ENCODE results near the gene TYW5.

Gene TYW5

DNA sequence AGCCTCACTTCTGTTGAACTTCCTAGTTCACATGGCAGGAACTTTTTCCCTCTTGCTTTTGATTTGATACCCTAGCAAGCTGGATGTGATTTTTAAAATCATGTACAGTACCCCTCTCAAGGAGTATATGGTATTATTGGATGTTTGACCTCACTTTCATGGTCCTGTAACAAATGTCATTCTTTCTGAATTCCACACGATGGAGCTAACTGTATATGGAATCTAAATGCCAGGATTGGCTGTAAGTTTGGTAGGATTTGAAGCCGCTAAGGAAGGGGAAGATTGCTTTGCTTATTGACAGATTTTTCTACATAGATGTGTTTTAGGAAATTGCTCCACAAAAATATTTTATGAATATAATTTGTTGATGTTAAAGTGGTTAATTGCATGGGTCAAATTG, 18.4 kb upstream of the TYW5 start:
- no peak for DNase-seq (ENCODE audit: low read depth)

DNA sequence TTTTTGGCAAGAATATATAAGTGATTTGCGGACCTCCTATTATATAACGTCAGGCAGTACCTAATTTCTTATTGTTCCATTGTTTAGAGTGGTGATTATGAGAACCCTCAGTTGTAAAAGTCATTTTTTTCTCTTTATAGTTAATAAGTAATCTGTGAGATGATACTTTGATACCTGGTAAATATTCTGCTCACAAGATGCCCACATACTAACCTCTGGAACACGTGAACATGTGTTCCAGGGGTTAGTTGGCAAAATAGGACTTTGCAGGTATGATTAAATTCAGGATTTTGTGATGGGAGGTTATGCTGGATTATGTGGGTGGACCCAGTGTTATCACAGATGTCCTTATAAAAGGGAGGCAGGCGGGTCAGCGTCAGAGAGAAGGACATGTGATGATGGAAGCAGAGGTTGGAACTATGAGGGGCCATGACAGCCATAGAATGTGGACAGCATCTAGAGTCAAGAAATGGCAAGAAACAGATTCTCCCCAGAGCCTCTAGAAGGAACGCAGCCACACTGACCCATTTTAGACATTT, 16.9 kb upstream of the TYW5 start:
- no peak for DNase-seq (ENCODE audit: low read depth)

DNA sequence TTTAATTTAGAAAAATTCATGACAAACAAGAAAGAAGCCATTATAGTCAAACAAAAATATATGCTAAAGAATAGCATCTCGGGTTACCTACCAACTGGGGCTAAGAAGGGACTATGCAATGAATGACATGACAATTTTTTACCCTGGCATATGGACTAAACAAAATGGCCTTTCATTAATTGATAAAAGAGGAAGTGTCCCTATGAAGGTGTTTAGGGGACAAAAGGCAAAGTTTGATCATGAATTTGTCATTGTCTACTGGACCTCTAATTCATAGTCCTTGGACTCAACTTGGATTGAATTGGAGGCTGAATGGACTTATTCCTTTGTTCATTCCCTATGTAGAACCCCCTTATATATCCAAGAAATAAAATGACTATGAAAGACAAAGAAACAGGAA, 12.8 kb upstream of the TYW5 start:
- DNase-seq (ENCODE audit: low read depth) = no peak

DNA sequence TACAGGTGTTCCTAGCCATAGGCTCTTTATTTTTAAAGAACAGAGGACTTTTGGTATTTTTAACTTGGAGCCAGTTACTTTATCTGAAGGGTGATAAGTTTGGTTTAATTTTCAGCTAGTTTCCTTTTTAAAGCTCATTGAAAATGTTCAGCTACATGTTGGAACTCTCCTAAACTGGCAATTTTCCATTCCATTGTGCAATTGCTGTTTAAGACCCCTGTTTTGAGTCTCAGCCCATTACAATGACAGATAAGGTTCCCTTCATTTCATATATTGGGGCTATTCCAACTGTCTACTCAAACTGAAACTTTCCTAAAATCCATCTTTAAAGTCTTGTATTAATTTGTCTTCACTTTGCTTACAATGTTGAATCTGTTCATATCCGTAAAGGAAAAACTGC, 11.7 kb upstream of the TYW5 start:
- no peak for DNase-seq (ENCODE audit: low read depth)

DNA sequence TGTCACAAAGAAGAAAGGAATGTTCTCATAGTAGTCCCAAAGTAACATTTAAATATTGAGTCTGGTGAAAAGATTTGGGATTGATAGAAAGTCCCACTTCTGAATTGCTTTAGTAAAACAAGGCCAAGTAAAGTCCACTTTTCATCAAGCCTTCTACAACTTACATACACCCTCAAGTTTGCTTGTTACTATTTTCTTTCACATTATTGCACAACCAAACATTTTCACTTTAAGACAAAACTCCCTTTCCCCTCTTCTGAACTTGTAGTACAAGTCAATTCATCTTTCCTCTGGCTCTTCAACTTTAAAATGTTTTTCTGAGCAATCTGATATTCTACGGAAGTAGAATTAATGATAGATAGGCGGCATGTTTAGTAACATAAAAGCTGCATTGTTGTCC, 11.1 kb upstream of the TYW5 start:
- no peak for DNase-seq (ENCODE audit: low read depth)

DNA sequence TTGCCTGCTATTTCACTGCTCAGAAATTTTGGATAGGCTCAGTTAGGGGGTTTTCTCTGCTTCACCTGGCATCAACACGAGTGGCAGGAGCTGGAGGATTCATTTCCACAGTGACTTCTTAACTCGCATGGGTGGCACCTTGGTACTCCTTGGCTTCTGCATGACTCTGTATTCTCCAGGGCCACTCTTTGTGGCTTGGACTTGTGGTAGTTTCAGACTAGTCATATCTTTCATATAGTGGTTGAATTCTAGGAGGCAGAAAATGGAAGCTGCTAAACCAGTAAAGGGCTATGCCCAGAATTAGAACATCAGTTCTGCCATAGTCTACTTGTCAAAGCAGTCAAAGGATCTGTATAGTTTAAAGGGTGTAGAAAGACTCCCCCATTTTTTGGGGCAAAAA, 6.9 kb upstream of the TYW5 start:
- no peak for DNase-seq (ENCODE audit: low read depth)

DNA sequence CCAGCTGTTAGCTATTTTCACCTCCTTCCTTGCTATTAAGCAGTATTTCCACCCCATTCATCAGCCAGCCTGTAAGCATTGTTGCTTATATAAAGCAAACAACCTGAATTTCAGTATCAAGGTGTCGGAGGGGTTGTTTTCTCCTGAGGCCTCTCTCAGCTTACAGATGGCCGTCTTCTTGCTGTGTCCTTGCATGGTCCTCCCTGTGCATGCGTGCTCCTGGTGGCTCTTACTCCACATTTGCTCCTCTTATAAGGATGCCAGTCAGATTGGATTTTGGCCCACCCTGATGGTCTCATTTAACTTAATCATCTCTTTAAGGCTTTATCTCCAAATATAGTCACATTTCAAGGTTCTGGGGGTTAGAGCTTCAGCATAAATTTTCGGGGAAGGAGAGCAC, 2.7 kb upstream of the TYW5 start:
- DNase-seq (ENCODE audit: low read depth) = no peak

DNA sequence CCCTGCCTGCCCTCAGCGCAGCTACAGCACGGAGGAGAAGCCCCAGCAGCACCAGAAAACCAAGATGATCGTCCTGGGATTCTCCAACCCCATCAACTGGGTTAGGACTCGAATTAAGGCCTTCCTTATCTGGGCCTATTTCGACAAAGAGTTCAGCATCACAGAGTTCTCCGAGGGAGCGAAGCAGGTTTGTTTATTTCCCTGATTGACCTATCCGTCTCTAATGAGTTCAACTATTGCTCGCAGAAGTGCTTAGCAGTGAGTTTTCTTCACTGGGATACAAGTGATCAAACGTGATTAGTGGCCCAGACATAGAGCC, 730 bp upstream of the TYW5 start:
- DNase-seq (ENCODE audit: low read depth) = no peak

DNA sequence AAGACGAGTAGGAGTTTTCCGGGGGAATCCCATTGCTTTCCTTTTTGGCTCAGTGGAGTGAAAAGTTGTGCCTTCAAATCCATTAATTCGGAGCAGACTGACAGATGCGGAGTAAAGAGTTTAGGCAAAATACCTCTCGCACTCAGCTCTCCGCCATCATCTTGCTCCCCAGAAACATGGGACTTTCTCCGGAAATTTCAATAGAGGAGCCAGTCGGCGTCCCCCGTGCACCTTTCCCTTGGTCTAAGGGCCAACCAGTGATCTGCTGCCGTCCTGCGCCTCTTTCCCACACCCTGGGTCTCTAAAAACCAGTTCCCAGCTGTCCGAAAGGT, 318 bp downstream of the TYW5 start:
- DNase-seq (ENCODE audit: low read depth) = no peak

DNA sequence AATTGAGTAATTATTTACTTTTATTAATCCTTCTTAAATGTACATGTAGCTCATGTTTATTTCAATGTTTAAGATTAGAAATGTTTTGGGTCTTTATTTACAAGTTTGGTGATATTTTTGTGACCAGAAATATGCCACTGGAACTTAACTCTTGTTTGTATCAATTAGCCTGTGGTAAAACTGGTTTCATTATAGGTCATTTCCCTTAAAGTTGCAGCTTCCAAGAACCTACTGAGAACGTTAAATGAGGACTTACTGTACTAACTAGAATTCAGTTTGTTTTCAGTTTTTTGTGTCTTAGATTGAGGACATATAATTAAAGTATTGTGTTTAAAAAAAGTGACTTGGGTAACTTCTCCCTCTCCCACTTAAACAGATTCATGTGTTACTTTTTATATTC, 4.3 kb downstream of the TYW5 start:
- no peak for DNase-seq (ENCODE audit: low read depth)

DNA sequence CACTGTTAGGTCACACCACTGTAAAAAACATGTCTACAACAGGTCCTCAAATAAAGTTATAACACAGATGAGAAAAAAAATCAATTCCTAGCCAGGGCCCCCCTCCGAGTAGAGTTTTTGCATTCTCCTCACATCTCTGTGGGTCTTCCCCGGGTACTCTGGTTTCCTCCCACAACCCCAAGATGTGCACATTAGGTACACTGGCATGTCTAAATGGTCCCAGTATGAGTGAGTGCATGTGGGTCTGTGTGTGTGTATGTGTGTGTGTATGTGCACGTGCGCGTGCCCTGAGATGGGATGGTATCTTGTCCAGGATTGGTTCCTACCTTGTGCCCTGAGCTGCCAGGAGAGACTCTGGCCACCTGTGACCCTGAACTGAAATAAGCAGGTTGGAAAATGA, 4.9 kb downstream of the TYW5 start:
- no peak for DNase-seq (ENCODE audit: low read depth)

DNA sequence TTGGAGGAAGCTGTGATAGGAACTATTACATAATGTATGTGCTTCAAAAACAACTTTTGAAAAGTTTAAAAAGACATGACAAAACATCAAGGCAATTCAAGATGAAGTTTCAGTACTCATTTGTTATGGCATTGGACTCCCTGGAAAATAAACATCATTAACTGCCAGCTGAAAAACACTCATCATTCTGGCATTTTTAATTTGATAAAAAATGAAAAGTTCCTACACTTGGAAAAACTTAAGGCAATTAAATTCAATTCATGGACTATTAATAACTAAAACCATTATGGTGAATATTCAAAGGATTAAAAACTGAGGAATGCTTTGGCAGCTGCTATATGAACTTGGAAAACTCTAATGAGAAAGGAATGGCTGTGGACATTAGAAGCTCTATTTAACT, 8.5 kb downstream of the TYW5 start:
- DNase-seq (ENCODE audit: low read depth) = peak; percentile 8

DNA sequence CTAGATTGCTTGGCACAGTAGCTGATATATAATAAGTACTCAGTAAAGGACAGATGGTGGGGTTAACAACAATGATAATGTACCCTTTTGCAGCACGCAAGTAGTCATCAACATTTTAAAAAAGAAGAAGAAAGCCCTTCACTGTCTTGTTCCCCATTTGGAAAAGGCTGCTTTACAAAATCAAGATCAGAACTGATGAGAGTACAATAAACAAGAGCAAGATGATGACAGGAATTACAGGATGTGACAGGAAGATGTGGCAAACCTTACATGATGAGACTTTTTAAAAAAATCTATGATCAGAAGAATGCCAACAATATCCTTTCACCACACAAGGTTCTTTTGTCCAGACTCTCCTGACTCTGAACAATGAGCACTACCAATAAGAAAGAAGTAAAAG, 9.1 kb downstream of the TYW5 start:
- no peak for DNase-seq (ENCODE audit: low read depth)

DNA sequence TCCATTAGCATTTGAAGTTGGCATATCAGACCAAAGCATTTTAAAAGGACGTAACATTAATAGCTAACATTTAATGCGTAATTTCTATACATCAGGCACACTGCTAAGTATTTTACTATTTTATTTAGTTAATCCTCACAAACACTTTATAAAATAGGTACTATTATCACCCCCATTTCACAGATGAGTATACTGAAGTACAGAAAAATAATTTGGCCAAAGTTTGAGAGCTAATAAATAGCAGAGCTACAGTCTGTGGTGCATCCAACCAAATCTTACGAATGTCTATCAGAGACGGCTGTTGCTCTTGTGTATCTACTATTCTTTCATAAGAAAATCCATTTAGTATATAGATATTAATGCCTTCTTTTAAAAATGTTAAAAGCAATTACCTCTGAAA, 11.9 kb downstream of the TYW5 start:
- no peak for DNase-seq (ENCODE audit: low read depth)

DNA sequence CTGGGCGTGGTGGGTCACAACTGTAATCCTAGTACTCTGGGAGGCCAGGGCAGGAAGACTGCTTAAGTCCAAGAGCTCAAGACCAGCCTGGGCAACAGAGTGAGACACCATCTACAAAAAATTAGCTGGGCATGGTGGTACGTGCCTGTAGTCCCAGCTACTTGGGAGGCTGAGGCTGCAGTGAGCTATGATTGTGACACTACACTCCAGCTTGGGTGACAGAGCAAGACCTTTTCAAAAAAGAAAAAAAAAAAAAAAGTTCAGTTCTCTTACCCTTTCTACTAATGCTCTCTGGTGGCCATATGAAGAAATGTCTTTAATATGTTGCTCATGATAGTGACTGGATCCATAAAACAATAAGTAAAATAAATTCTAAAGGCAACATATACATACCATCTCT, 14.9 kb downstream of the TYW5 start:
- peak; percentile 13 for DNase-seq (ENCODE audit: low read depth)

DNA sequence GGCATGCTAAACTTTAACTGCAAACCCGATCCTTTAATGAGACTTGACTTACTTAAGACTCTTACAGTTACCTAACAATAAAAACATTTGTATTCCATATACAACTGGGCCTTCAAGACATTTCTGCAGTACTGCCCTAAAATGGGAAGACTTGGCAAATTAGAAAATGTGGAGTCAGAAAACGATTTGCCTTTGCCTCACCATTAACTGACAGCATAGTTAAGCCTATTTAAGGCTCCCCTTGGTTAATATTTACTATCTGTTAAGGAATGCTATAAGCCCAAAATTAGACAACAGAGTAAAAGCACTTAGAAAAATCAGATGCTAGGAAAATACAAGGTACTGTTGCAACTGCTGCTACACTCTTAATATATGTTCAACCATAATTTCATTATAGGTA, 18.7 kb downstream of the TYW5 start:
- DNase-seq (ENCODE audit: low read depth) = no peak

DNA sequence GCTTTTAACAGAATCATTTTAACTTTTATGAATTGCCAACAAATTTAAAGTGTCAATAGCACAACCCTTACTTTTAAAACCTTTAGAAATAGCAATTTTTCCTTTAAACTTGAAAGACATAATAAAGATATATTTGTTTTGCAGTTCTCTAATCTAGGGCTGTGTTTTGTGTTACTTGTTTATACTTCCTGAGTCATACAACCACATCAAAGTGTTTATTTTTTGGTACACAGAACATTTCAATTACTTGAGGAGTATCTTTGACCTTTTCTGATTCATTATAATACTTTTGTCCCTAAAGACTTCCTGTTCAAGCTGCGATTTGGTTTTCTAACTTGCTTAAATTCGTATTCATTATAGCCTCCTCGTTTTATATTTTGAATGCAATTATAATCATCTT, 21.8 kb downstream of the TYW5 start:
- DNase-seq (ENCODE audit: low read depth) = no peak

DNA sequence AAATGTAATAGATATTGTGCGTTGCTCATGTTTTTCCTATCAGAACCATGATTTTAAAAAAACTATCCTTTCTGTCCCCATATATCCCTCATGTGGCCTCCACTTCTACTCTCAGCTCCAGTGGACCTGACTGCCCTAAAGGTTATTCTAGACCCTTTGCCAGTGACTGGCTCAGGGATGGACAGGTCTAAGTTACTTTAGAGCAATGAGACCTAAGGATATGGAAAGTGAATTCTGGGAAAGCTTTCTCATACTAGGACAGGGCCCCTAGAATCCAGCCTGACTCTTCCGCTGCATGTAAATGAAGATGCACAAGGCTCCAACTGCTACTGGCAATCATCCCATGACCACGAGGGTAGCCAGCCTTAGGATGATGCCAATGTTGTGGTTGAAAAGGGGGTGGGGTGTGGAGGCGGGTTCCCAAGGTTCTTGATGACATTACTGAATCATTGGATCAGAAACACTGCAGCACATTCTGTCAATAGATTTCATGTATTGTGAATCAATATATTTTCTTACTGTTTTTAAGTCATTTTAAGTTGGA, 22.9 kb downstream of the TYW5 start:
- peak; percentile 17 for DNase-seq (ENCODE audit: low read depth)

DNA sequence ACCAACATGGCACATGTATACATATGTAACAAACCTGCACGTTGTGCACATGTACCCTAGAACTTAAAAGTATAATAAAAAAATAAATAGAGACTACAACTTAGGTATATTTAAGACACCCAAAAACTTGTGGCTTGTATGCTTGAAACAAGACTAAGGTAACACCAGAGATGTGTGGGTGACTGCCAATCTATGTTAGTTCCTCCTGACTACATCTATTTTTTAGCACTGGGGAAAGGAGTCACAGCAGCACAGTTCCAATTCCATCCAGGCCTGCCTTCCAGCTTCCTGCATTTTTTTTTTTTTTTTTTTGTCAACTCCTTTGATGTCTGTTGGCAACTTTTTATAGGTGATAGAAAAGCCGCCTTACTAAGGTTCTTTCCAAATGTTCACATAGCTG, 26.0 kb downstream of the TYW5 start:
- DNase-seq (ENCODE audit: low read depth) = no peak

DNA sequence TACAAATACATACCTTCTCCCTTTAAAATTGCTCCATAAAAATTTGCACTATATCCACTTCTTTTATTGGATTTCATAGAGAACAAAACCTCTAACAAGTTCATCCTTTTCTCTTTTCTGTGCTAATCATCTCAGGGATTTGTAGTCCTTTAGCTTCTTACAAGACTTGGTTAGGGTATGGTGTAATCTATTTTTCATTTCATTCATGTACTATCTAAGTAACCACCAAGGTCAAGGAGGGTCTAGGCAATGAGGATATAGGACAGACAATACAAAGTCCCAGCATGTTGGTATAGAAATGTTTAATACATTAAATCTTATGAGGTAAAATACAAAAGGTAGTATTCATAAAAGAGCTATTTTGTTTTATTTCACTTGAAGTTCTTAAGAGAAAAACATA, 26.7 kb downstream of the TYW5 start:
- no peak for DNase-seq (ENCODE audit: low read depth)

DNA sequence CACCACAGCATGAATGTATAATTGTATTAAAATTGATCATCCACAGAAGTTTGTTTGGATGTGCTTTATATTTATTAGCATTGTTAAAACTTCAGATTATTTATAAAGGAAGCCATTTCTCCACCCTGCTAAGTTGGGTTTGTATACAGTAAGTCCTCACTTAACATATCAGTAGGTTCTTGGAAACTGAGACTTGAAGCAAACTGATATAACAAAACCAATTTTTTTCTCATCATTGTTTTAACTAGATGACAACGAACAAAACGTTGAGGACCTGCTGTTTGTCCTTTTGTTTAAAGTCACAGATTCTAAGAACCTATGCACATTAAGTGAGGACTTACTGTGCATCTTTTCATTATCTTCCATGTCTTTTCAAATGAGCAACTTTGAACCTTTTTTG, 27.1 kb downstream of the TYW5 start:
- DNase-seq (ENCODE audit: low read depth) = no peak

DNA sequence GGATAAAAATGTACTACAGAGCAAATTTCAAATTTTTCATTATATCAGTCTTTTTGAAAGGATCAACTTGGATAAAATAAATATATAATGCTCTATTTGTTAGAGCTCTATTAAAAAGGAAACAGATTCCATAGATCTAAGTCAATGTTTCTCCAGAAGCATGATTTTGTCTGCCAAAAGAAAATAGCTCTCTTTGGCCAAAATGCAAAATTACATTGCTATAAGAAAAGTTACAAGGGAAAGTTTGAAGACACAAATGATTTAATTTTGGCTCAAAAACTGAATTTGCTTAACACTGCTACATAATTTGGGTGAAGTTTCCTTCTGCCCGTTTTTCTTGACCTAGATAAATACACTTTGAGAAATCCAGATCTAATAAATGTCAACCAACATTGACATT, 28.5 kb downstream of the TYW5 start:
- DNase-seq (ENCODE audit: low read depth) = no peak

DNA sequence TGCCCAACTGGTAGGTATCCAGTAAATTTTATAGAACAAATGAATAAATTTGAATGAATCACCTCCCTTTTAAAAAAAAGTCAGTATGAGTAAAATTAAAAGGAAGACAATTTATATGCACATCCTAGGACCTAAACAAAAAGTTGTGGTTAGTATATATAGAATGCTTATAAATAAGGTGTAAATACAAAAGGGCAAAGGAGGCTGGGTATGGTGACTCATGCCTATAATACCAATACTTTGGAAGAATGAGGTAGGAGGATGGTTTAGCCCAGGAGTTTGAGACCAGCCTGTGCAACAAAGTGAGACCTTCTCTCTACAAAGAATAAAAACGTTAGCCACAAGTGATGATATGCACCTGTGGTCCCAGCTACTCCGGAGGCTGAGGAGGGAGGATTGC, 31.4 kb downstream of the TYW5 start:
- DNase-seq (ENCODE audit: low read depth) = no peak

DNA sequence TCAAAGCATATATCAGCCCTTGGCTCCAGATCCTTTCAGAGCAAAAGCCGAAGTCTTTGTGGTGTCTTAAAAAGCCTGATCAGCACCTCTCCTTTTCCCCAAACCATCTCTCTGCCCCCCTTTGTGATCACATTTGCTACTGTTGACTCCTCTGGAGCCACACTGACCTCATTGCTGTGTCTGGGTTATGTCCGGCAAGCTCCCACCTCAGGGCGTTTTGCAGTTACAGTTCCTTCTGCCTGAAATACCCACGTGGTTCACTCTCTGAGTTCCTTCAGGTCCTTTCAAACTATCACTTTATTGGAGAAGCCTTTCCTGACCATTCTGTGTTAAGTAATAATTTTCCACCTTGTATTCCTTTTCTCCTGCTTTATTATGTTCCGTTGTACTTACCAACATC, 32.4 kb downstream of the TYW5 start:
- DNase-seq (ENCODE audit: low read depth) = no peak

DNA sequence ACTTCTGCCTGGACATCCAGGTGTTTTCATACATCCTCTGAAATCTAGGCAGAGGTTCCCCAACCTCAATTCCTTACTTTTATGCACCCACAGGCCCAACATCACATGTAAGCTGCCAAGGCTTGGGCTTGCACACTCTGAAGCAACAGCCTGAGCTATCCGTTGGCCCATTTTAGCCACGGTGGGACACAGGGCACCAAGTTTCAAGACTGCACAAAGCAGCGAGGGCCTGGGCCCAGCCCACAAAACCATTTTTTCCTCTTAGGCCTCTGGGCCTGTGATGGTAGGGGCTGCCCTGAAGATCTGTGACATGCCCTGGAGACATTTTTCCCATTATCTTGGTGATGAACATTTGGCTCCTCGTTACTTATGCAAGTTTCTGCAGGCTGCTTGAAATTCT, 38.3 kb downstream of the TYW5 start:
- DNase-seq (ENCODE audit: low read depth) = no peak

All from stromal cell of bone marrow (primary cell).